GOT3 (cell line): ENCODE results near the gene NBPF19.
"Not testable (repeated sequence)": the region's sequence is repeated elsewhere in the genome, so short reads cannot be mapped to it uniquely, and the experiment has no call there.

ENCODE experiments used
- DNase-seq: peaks from one replicate; lab custom pipeline; 2025; ENCODE audit warnings: mixed read lengths; lab: John Stamatoyannopoulos, UW

The NBPF19 gene, protein sequence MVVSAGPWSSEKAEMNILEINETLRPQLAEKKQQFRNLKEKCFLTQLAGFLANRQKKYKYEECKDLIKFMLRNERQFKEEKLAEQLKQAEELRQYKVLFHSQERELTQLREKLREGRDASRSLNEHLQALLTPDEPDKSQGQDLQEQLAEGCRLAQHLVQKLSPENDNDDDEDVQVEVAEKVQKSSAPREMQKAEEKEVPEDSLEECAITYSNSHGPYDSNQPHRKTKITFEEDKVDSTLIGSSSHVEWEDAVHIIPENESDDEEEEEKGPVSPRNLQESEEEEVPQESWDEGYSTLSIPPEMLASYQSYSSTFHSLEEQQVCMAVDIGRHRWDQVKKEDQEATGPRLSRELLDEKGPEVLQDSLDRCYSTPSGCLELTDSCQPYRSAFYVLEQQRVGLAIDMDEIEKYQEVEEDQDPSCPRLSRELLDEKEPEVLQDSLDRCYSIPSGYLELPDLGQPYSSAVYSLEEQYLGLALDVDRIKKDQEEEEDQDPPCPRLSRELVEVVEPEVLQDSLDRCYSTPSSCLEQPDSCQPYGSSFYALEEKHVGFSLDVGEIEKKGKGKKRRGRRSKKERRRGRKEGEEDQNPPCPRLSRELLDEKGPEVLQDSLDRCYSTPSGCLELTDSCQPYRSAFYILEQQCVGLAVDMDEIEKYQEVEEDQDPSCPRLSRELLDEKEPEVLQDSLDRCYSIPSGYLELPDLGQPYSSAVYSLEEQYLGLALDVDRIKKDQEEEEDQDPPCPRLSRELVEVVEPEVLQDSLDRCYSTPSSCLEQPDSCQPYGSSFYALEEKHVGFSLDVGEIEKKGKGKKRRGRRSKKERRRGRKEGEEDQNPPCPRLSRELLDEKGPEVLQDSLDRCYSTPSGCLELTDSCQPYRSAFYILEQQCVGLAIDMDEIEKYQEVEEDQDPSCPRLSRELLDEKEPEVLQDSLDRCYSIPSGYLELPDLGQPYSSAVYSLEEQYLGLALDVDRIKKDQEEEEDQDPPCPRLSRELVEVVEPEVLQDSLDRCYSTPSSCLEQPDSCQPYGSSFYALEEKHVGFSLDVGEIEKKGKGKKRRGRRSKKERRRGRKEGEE (N-terminal part only)

GRCh38 chr1:149474745-149475144, at the start of gene NBPF19:
TSS of gene NBPF19 (plus strand) at chr1:149475045. CDS start at chr1:149475933, 888 bp downstream.
- not testable (repeated sequence) for DNase-seq

- DNase-seq, result not testable (repeated sequence)
Measured at GRCh38 chr1:149428317-149428716, 46.5 kb upstream of the NBPF19 start.

- not testable (repeated sequence) for DNase-seq
Measured at GRCh38 chr1:149445451-149445850, 29.4 kb upstream of the NBPF19 start.

DNA sequence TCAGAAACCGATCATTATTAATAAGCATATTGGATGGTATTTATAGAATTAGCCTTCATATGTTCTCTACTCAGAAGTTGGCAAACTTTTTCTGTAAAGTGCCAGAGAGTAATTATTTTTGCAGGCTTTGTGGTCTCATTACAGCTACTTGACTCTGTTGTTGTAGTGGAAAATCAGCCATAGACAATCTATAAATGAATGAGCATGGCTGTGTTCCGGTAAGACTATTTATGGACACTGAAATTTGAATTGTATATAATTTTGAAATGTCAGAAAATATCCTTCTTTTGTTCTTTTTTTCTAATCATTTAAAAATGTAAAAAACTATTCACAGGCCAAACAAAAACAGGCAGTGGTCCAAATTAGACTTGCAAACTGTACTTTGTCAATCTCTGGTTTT, 22.6 kb upstream of the NBPF19 start:
- not testable (repeated sequence) for DNase-seq

DNA sequence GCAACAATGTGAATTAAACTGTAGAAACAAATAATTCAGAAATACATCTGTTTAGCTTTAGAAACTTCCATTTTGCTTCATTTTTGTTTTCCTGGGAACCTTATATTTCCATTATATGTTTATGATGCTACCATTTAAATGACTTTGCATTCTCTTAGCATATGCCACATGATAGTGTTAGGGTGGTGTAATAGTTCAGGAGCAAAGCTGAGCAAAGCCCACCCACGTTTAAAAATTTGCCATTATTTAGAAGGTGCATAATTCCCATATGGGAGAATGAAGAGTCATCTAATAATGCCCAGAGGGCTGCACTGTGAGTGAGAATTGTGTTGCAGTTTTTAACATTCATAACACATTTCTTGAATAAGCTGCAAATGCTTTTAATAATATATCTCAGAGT, 22.2 kb upstream of the NBPF19 start:
- not testable (repeated sequence) for DNase-seq

- DNase-seq, result not testable (repeated sequence)
Measured at GRCh38 chr1:149558350-149558825, 83.5 kb downstream of the NBPF19 start.

DNA sequence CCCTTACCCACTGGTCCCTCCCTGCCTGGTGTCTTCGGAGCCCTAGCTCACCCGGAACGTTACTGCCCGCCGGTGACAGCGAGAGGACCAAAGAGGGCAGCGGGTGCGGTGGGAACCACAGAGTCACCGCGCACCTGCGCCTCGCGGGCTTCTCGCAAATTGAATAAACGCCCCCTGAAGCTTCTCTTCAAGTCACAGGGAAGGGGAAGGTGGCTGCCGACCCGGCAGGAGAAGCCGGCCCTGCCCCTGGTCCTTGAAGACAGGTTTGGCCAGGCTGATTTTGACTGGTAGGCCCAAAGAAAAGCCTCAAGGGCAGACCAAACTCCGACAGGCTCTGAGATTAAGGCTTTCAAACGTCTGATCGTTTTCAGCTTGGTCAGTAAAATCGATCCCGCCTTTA, 87.0 kb downstream of the NBPF19 start:
- DNase-seq, result not testable (repeated sequence)

GRCh38 chr1:149565485-149565884, 90.6 kb downstream of the NBPF19 start:
- DNase-seq, result not testable (repeated sequence)

DNA sequence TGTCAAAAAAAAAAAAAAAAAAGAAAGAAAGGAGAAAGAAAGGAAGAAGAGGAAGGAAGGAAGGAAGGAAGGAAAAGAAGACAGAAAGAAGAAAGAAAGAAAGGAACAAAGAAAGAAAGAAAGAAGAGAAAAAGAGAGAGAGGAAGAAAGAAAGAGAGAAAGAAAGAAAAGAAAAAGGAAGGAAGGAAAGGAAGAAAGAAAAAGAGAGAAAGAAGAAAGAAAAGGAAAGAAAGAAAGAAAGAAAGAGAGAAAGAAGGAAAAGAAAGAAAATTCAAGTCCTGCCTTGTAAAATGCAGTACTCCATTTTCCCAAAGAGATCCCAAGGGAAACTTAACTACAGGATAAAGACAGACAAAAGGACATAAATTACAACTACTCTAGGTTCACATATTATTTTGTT, 97.9 kb downstream of the NBPF19 start:
- not testable (repeated sequence) for DNase-seq

DNA sequence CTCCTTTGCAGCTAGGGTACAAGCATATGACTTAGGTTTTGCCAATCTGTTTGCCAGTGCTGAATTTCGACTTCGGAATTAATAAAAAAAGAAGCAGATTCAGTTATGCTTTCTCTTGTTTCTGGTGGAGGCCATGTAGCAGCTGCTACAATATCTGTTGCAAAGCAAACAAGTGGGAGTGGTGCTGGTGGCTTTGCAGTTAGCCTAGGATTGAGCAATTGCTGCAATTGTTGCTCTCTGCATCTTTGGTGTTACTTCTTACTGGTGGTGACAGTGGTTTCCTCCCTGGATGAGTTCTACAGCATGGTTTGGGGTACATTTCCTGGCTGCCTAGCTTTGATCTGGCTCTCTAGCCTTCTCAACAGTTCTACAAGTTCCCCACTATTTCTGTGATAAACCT, 110.7 kb downstream of the NBPF19 start:
- not testable (repeated sequence) for DNase-seq
